ENCODE data around the gene TEX19.
"Not testable (repeated sequence)": the region's sequence is repeated elsewhere in the genome, so short reads cannot be mapped to it uniquely, and the experiment has no call there.

The TEX19 gene

GRCh38 chr17:82357394-82357793 lies 1.7 kb upstream of the TEX19 start:
- H3F3A ChIP-seq (ENCODE audit: insufficient read depth, low read length), result no peaks in the 10 kb centered on the region
- no peaks in the 10 kb centered on the region for H4K20me1 ChIP-seq (ENCODE audit: insufficient read depth, low read length)
- no peak overlapping the region for H2AFZ ChIP-seq (ENCODE audit: low read length)
- H3K27ac ChIP-seq (ENCODE audit: low read depth, low read length, poor library complexity, severe bottlenecking), result no peak overlapping the region
- no peaks in the 10 kb centered on the region for H3K36me3 ChIP-seq (ENCODE audit: insufficient read depth, low read length)
- no peaks in the 10 kb centered on the region for H3K27me3 ChIP-seq (ENCODE audit: insufficient read depth, low read length)
- H3K79me2 ChIP-seq (ENCODE audit: insufficient read depth, low read length), result no peaks in the 10 kb centered on the region
- no peaks in the 10 kb centered on the region for H3K9me3 ChIP-seq (ENCODE audit: low read length)
- peaks cover 29% of the 10 kb centered on the region for H3K4me1 ChIP-seq (ENCODE audit: insufficient read depth, low read length, severe bottlenecking)
- H3K9ac ChIP-seq (ENCODE audit: low read length), result no peak overlapping the region
- H3K4me3 ChIP-seq (ENCODE audit: low read depth, low read length, poor library complexity, severe bottlenecking), result no peak overlapping the region
- no peak for TF ChIP-seq CTCF (IDR thresholded peaks at IDR 0.05; ENCODE audit: low read length)
- TF ChIP-seq EZH2 (IDR thresholded peaks at IDR 0.05; ENCODE audit: borderline replicate concordance, low read length), result no peak
- H3K9me2 ChIP-seq (ENCODE audit: low read depth, low read length), result no peaks in the 10 kb centered on the region
- H3K4me2 ChIP-seq (ENCODE audit: low read length), result no peak overlapping the region

DNA sequence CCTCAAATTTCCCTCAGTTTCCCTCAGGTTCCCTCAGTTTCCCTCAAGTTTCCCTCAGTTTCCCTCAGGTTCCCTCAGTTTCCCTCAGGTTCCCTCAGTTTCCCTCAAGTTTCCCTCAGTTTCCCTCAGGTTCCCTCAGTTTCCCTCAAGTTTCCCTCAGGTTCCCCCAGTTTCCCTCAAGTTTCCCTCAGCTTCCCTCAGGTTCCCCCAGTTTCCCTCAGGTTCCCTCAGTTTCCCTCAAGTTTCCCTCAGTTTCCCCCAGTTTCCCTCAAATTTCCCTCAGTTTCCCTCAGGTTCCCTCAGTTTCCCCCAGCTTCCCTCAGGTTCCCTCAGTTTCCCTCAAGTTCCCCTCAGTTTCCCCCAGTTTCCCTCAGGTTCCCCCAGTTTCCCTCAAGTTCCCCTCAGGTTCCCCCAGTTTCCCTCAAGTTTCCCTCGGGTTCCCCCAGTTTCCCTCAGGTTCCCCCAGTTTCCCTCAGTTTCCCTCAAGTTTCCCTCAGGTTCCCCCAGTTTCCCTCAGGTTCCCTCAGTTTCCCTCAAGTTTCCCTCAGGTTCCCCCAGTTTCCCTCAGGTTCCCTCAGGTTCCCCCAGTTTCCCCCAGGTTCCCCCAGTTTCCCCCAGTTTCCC lies 516 bp downstream of the TEX19 start:
- H3K9me3 ChIP-seq (ENCODE audit: low read length); H3K4me2 ChIP-seq (ENCODE audit: low read length); H3K36me3 ChIP-seq (ENCODE audit: insufficient read depth, low read length); H3K79me2 ChIP-seq (ENCODE audit: insufficient read depth, low read length); H4K20me1 ChIP-seq (ENCODE audit: insufficient read depth, low read length); H3K9ac ChIP-seq (ENCODE audit: low read length); H3K27ac ChIP-seq (ENCODE audit: low read depth, low read length, poor library complexity, severe bottlenecking); H3F3A ChIP-seq (ENCODE audit: insufficient read depth, low read length); H2AFZ ChIP-seq (ENCODE audit: low read length); H3K27me3 ChIP-seq (ENCODE audit: insufficient read depth, low read length); H3K4me3 ChIP-seq (ENCODE audit: low read depth, low read length, poor library complexity, severe bottlenecking); H3K9me2 ChIP-seq (ENCODE audit: low read depth, low read length): not testable (repeated sequence)
- peaks cover 29% of the 10 kb centered on the region for H3K4me1 ChIP-seq (ENCODE audit: insufficient read depth, low read length, severe bottlenecking)

DNA sequence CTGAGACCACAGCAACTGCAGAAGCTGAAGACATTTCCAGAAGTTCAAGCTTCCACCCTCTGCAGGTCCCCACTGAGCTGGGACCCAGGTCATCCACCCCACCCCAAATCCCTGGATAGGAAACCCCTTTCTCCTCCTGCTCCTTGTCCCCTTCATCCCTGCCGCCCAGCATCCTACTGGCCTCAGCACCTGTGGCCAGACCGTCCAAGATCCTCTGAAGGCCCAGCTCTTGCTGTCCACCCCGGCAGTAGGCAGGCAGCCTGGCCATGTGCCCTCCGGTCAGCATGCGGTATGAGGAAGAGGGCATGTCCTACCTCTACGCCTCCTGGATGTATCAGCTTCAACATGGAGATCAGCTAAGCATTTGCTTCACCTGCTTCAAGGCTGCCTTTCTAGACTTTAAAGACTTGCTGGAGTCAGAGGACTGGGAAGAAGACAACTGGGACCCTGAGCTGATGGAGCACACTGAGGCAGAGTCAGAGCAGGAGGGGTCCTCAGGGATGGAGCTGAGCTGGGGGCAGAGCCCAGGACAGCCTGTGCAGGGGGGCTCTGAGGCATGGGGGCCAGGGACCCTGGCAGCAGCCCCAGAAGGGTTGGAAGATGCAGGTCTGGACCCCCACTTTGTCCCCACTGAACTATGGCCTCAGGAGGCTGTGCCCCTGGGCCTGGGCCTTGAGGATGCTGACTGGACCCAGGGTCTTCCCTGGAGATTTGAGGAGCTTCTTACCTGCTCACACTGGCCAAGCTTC lies 3.0 kb downstream of the TEX19 start:
- Histone ChIP-seq H3K27me3 (ENCODE audit: insufficient read depth, low read length) (no peaks in the 10 kb centered on the region), H3K4me2 (ENCODE audit: low read length) (no peak overlapping the region), H3K9me3 (ENCODE audit: low read length) (no peaks in the 10 kb centered on the region), H3K4me1 (ENCODE audit: insufficient read depth, low read length, severe bottlenecking) (peaks cover 15% of the 10 kb centered on the region), H3K79me2 (ENCODE audit: insufficient read depth, low read length) (no peaks in the 10 kb centered on the region), H3K4me3 (ENCODE audit: low read depth, low read length, poor library complexity, severe bottlenecking) (no peak overlapping the region), H4K20me1 (ENCODE audit: insufficient read depth, low read length) (no peaks in the 10 kb centered on the region), H3K9me2 (ENCODE audit: low read depth, low read length) (no peaks in the 10 kb centered on the region), H3K36me3 (ENCODE audit: insufficient read depth, low read length) (no peaks in the 10 kb centered on the region), H3K27ac (ENCODE audit: low read depth, low read length, poor library complexity, severe bottlenecking) (no peak overlapping the region), H3F3A (ENCODE audit: insufficient read depth, low read length) (no peaks in the 10 kb centered on the region), H3K9ac (ENCODE audit: low read length) (no peak overlapping the region), H2AFZ (ENCODE audit: low read length) (no peak overlapping the region)
- TF ChIP-seq EZH2 (IDR thresholded peaks at IDR 0.05; ENCODE audit: borderline replicate concordance, low read length) (no peak), CTCF (IDR thresholded peaks at IDR 0.05; ENCODE audit: low read length) (no peak)

All from OCI-LY1 (cell line).